ENCODE data around the gene NCR1. TPM values are rescaled to one million over a fixed set of nuclear protein-coding genes. Genes with fewer than 3 reads are reported as not detected.
"Not testable (repeated sequence)": the region's sequence is repeated elsewhere in the genome, so short reads cannot be mapped to it uniquely, and the experiment has no call there.

NCR1 gene
- total and polyA plus RNA-seq, 2 donors (not counting 1 experiment from before 2014, with no cell fraction given) = 2.4 TPM; not detected in 1

GRCh38 chr19:54919646-54920563 is 14.0 kb downstream of the NCR1 start:
- H3K27me3 ChIP-seq (replicated peaks in 1 of 4; ENCODE audit: control extremely low read depth in 1 of 4, control insufficient read depth in 3 of 4, insufficient read depth in 4 of 4, low read length in 3 of 4); H3K9me3 Mint-ChIP-seq (ENCODE audit: insufficient read depth); H4K20me1 ChIP-seq (ENCODE audit: control insufficient read depth, insufficient read depth, low read length, poor library complexity, severe bottlenecking); H3K9ac ChIP-seq (ENCODE audit: low read length); DNase-seq; CTCF ChIA-PET; H3K27ac ChIP-seq (ENCODE audit: low read length in 2 of 2); H2AFZ ChIP-seq (ENCODE audit: insufficient read depth, low read depth, low read length, poor library complexity, severe bottlenecking); H3K4me1 ChIP-seq (ENCODE audit: control insufficient read depth in 2 of 2, insufficient read depth in 2 of 2, low read length in 2 of 2); H3K36me3 ChIP-seq (replicated peaks in 1 of 2; ENCODE audit: control extremely low read depth in 1 of 2, control insufficient read depth in 1 of 2, extremely low read depth in 1 of 2, insufficient read depth in 2 of 2, low read length in 1 of 2); H3K4me3 Mint-ChIP-seq; H3K79me2 ChIP-seq (ENCODE audit: control insufficient read depth, insufficient read depth, low read length); H3K27ac Mint-ChIP-seq; H3K4me3 ChIP-seq (ENCODE audit: control extremely low read depth in 1 of 5, extremely low read depth in 1 of 5, insufficient read depth in 1 of 5, low read depth in 2 of 5, low read length in 4 of 5); POLR2A ChIA-PET; H3K4me2 ChIP-seq (replicated peaks; ENCODE audit: low read depth, low read length, poor library complexity, severe bottlenecking); ATAC-seq (ENCODE audit: low read depth); H3K4me1 Mint-ChIP-seq: not testable (repeated sequence)
- peaks cover 0 to 12% (median 0%) of the 10 kb centered on the region in 3 donors for H3K9me3 ChIP-seq (ENCODE audit: control extremely low read depth in 1 of 3, control insufficient read depth in 2 of 3, insufficient read depth in 1 of 3, low read length in 2 of 3)
- H3K27me3 Mint-ChIP-seq = peaks cover 26% of the 10 kb centered on the region
- TF ChIP-seq CTCF (IDR thresholded peaks at IDR 0.05) = peak; percentile 32
- intact Hi-C loops (cut with micrococcal nuclease) = loop anchor here (10.0 kb wide), 1 partner anchor 435 kb away; no protein-coding TSS in a partner anchor
- WGBS (ENCODE audit: insufficient coverage) = 72% methylated on average over 7 of the region's 24 CpGs

GRCh38 chr19:54921082-54921481 is 15.1 kb downstream of the NCR1 start:
- POLR2A ChIA-PET = no interaction called here
- peaks cover 23% of the 10 kb centered on the region for H3K27me3 Mint-ChIP-seq
- Histone ChIP-seq H3K9ac (ENCODE audit: low read length) (no peak overlapping the region), H3K79me2 (ENCODE audit: control insufficient read depth, insufficient read depth, low read length) (no peaks in the 10 kb centered on the region), H3K27ac (ENCODE audit: low read length in 2 of 2) (no peak overlapping the region), H3K4me2 (replicated peaks; ENCODE audit: low read depth, low read length, poor library complexity, severe bottlenecking) (no peak overlapping the region), H3K4me3 (ENCODE audit: control extremely low read depth in 1 of 5, extremely low read depth in 1 of 5, insufficient read depth in 1 of 5, low read depth in 2 of 5, low read length in 4 of 5) (no peak overlapping the region), H2AFZ (ENCODE audit: insufficient read depth, low read depth, low read length, poor library complexity, severe bottlenecking) (no peak overlapping the region), H3K27me3 (replicated peaks in 1 of 4; ENCODE audit: control extremely low read depth in 1 of 4, control insufficient read depth in 3 of 4, insufficient read depth in 4 of 4, low read length in 3 of 4) (peaks cover 0 to 5% (median 2%) of the 10 kb centered on the region in 4 experiments), H4K20me1 (ENCODE audit: control insufficient read depth, insufficient read depth, low read length, poor library complexity, severe bottlenecking) (no peaks in the 10 kb centered on the region), H3K36me3 (replicated peaks in 1 of 2; ENCODE audit: control extremely low read depth in 1 of 2, control insufficient read depth in 1 of 2, extremely low read depth in 1 of 2, insufficient read depth in 2 of 2, low read length in 1 of 2) (no peaks in the 10 kb centered on the region), H3K9me3 (ENCODE audit: control extremely low read depth in 1 of 3, control insufficient read depth in 2 of 3, insufficient read depth in 1 of 3, low read length in 2 of 3) (peaks cover 0 to 13% (median 0%) of the 10 kb centered on the region in 3 donors), H3K4me1 (ENCODE audit: control insufficient read depth in 2 of 2, insufficient read depth in 2 of 2, low read length in 2 of 2) (no peaks in the 10 kb centered on the region)
- H3K27ac Mint-ChIP-seq = no peak overlapping the region
- H3K4me1 Mint-ChIP-seq = peaks cover 3% of the 10 kb centered on the region
- ATAC-seq (ENCODE audit: low read depth) = no peak
- intact Hi-C loops (cut with micrococcal nuclease) = no loop called here
- TF ChIP-seq CTCF (IDR thresholded peaks at IDR 0.05) (no peak), EZH2 (IDR thresholded peaks at IDR 0.05; ENCODE audit: borderline replicate concordance, insufficient read depth, low read depth, low read length, poor library complexity, severe bottlenecking) (no peak)
- 32% methylated on average over 5 of the region's 7 CpGs for WGBS (ENCODE audit: insufficient coverage)
- no peak overlapping the region for H3K4me3 Mint-ChIP-seq
- H3K9me3 Mint-ChIP-seq (ENCODE audit: insufficient read depth) = no peaks in the 10 kb centered on the region
- CTCF ChIA-PET = no interaction called here
- no peak for DNase-seq

Measured in B cell (primary cell).